ENCODE data around the gene PIP5KL1. TPM values are rescaled to one million over a fixed set of nuclear protein-coding genes. Genes with fewer than 3 reads are reported as not detected.

Gene PIP5KL1
- total RNA-seq, 1 donor from 2014 or later, result not detected

DNA sequence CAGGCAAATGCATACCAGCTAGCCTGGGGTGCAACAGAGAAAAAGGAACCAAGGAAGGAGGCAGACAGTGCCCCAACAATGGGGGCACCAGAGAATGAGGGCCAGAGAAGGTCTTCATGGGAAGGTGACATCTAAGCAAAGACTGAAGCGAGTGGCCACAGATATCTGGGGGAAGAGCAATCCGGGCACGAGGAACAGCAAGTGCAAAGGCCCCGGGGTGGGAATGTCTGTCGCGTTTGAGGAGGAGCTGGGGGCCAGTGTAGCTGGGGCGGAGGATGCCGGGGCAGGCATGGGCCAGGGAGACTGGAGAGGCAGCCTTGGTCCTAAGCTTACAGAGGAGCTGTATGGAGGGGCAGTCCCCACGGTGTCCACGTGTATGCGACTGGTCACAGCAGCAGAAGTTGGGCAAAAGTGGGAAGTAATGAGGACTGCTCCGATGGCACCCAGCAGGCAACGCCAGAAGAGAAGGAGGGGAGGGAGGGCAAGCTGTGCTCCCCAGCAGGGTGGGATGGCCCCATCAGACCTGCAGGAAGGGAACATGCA is 31.1 kb upstream of the PIP5KL1 start:
- no peak for DNase-seq (ENCODE audit: low spot score in 2 of 2)
- no peak overlapping the region for H3K4me3 ChIP-seq
- H3K36me3 ChIP-seq, result no peaks in the 10 kb centered on the region
- no peak overlapping the region for H3K27ac ChIP-seq
- H3K4me1 ChIP-seq, result peaks cover 18 to 45% of the 10 kb centered on the region in 2 donors
- H3K27me3 ChIP-seq, result no peaks in the 10 kb centered on the region
- intact Hi-C loops (cut with DNase I), result loop anchor here (2.0 kb wide), 1 partner anchor 19 kb away; no protein-coding TSS in a partner anchor
- TF ChIP-seq, protein P1, sequence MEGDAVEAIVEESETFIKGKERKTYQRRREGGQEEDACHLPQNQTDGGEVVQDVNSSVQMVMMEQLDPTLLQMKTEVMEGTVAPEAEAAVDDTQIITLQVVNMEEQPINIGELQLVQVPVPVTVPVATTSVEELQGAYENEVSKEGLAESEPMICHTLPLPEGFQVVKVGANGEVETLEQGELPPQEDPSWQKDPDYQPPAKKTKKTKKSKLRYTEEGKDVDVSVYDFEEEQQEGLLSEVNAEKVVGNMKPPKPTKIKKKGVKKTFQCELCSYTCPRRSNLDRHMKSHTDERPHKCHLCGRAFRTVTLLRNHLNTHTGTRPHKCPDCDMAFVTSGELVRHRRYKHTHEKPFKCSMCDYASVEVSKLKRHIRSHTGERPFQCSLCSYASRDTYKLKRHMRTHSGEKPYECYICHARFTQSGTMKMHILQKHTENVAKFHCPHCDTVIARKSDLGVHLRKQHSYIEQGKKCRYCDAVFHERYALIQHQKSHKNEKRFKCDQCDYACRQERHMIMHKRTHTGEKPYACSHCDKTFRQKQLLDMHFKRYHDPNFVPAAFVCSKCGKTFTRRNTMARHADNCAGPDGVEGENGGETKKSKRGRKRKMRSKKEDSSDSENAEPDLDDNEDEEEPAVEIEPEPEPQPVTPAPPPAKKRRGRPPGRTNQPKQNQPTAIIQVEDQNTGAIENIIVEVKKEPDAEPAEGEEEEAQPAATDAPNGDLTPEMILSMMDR (IDR thresholded peaks at IDR 0.05), result no peak
- no peaks in the 10 kb centered on the region for H3K9me3 ChIP-seq

DNA sequence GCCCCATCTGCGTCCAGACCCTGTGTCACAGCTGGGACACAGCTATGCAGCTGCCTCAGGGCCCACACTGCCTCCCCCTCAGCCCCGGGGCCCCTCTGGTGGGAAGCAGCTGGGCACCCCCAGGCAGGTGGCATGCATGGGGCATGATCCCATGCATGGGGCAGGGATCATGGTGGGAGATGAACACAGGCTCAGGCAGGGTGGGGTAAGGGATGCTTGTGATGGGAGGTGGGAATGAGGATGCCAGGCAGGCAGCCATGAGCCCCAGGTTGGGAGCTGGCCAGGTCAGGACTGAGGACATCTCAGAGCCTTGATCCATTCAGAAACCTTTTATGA is 30.5 kb upstream of the PIP5KL1 start:
- intact Hi-C loops (cut with DNase I), result no loop called here
- H3K4me3 ChIP-seq, result no peak overlapping the region
- H3K27me3 ChIP-seq, result no peaks in the 10 kb centered on the region
- no peak for DNase-seq (ENCODE audit: low spot score in 2 of 2)
- TF ChIP-seq, protein P1 (IDR thresholded peaks at IDR 0.05), result no peak
- peaks cover 13 to 40% of the 10 kb centered on the region in 2 donors for H3K4me1 ChIP-seq
- no peaks in the 10 kb centered on the region for H3K9me3 ChIP-seq
- H3K27ac ChIP-seq, result peak overlapping the region; percentile 12 to 24
- no peaks in the 10 kb centered on the region for H3K36me3 ChIP-seq

DNA sequence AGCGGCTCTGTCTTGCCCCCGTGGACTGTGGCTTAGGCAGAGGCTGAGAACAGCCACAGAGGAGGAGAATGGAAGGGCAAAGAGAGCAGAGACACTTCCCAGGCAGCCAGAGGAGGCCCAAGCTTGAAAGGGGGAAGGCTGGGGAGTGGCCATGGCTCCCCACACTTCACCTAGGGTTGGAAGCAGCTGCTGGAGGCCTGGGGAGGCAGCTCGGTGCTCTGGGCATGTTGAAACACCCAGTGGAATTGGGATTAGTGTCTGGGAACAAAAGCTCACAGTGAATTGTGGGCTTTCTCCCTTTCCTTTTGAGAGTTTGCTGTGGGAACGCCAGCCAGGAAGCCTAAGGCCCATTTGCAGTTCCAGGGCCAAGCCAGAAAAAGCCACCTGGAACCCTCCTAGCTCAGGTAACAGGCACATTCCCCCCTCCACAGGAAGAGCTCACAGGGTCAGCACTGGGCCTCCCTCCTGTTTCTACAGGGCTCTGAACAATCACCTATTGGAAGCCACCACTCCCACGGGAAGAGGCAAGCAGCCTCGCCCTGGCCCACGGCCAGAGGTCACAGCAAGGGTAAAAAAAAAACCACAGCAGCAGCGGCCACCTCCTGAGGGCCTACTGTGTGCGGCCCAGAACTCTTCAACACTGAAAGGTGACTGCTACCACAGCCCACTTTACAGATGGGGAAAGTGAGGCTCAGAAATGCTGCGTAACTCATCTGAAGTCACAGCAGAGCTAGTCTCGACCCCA is 30.0 kb upstream of the PIP5KL1 start:
- H3K4me1 ChIP-seq, result peaks cover 9 to 35% of the 10 kb centered on the region in 2 donors
- no peak for DNase-seq (ENCODE audit: low spot score in 2 of 2)
- intact Hi-C loops (cut with DNase I), result no loop called here
- no peaks in the 10 kb centered on the region for H3K27me3 ChIP-seq
- H3K9me3 ChIP-seq, result no peaks in the 10 kb centered on the region
- peak overlapping the region; percentile 12 to 24 for H3K27ac ChIP-seq
- no peak overlapping the region for H3K4me3 ChIP-seq
- TF ChIP-seq, protein P1 (IDR thresholded peaks at IDR 0.05), result no peak
- H3K36me3 ChIP-seq, result no peaks in the 10 kb centered on the region

DNA sequence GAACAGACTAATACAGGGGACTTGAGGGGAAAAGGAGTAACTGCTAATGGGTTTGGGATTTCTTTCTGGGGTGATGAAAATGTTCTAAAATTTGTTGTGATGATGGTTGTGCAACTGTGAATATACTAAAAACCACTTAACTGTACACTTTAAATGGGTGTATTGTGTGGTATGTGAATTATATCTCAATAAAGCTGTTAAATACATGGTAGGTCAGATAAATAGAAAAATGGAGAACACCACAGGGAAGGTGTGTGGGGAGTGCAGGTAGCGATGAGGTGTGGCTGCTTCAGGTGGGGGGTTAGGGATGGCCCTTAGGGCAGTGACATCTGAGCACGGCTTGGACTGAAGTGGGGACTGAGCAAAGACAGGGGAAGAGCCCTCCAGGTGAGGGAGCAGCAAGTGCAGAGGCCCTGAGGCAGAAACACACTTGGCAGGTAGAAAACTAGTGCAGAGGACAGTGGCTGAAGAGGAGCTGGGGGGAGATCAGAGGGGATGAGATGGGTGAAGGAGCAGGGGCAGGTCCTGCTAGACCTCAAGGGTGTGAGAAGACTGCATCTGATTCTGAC is 29.3 kb upstream of the PIP5KL1 start:
- H3K36me3 ChIP-seq, result no peaks in the 10 kb centered on the region
- intact Hi-C loops (cut with DNase I), result no loop called here
- peaks cover 9 to 33% of the 10 kb centered on the region in 2 donors for H3K4me1 ChIP-seq
- no peak for DNase-seq (ENCODE audit: low spot score in 2 of 2)
- H3K27me3 ChIP-seq, result no peaks in the 10 kb centered on the region
- TF ChIP-seq, protein P1 (IDR thresholded peaks at IDR 0.05), result no peak
- no peak overlapping the region for H3K4me3 ChIP-seq
- H3K27ac ChIP-seq, result peak overlapping the region; percentile 12 to 24
- no peaks in the 10 kb centered on the region for H3K9me3 ChIP-seq

DNA sequence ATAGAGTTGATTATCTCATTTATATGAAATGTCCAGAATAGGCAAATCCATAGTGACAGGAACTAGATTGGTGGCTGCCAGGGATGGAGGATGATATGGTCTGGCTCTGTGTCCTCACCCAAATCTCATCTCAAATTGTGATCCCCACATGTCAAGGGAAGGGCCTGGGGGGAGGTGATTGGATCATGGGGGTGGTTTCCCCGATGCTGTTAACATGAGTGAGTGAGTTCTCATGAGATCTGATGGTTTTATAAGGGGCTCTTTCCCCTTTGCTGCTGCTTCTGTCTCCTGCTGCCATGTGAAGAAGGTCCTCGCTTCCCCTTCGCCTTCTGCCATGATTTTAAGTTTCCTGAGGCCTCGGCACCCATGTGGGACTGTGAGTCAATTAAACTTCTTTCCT is 28.8 kb upstream of the PIP5KL1 start:
- no peaks in the 10 kb centered on the region for H3K9me3 ChIP-seq
- H3K4me3 ChIP-seq, result no peak overlapping the region
- no peak overlapping the region for H3K27ac ChIP-seq
- TF ChIP-seq, protein P1 (IDR thresholded peaks at IDR 0.05), result no peak
- DNase-seq (ENCODE audit: low spot score in 2 of 2), result no peak
- no peaks in the 10 kb centered on the region for H3K36me3 ChIP-seq
- intact Hi-C loops (cut with DNase I), result no loop called here
- H3K27me3 ChIP-seq, result no peaks in the 10 kb centered on the region
- H3K4me1 ChIP-seq, result peaks cover 9 to 34% of the 10 kb centered on the region in 2 donors
